Stimulated activated CD4-positive, alpha-beta T cell treated with anti-CD3 and anti-CD28 coated beads, Interleukin-2, amount 100 ng/mL, for 4 hours (primary cell): ENCODE measurements around the gene TYMP.
A peak's percentile ranks its signal among the peaks of the same experiment; 100 is the strongest.

ENCODE experiments used
- DNase-seq: peaks from one replicate; pipeline ENCODE4 v3.0.0-alpha.2; 2020; ENCODE audit warnings: low read depth

Gene TYMP

GRCh38 chr22:50529897-50530579, at the start of gene TYMP:
TSS of gene TYMP (minus strand) at chr22:50530012. CDS start at chr22:50529709, 303 bp downstream.
- DNase-seq, result peak; percentile 71

GRCh38 chr22:50578776-50579310, 49.0 kb upstream of the TYMP start:
- no peak for DNase-seq

GRCh38 chr22:50577987-50578775, 48.4 kb upstream of the TYMP start, which contains the start of gene CPT1B:
TSS of gene CPT1B (minus strand) at chr22:50578427. CDS start at chr22:50577915, 512 bp downstream.
- DNase-seq, result no peak

- no peak for DNase-seq
Measured at GRCh38 chr22:50577697-50577986, 47.8 kb upstream of the TYMP start.

GRCh38 chr22:50576806-50577696, 47.2 kb upstream of the TYMP start:
- no peak for DNase-seq

- DNase-seq, result no peak
Measured at GRCh38 chr22:50576070-50576469, 46.3 kb upstream of the TYMP start.

GRCh38 chr22:50575426-50575941, 45.7 kb upstream of the TYMP start:
- DNase-seq, result no peak

GRCh38 chr22:50574383-50574755, 44.6 kb upstream of the TYMP start:
- DNase-seq, result no peak

GRCh38 chr22:50573491-50574382, 43.9 kb upstream of the TYMP start:
- no peak for DNase-seq

- DNase-seq, result no peak
Measured at GRCh38 chr22:50572965-50573364, 43.2 kb upstream of the TYMP start.

- no peak for DNase-seq
Measured at GRCh38 chr22:50571264-50572175, 41.7 kb upstream of the TYMP start.

GRCh38 chr22:50570861-50571260, 41.0 kb upstream of the TYMP start:
- no peak for DNase-seq

GRCh38 chr22:50569896-50570535, 40.2 kb upstream of the TYMP start:
- DNase-seq, result no peak

- no peak for DNase-seq
Measured at GRCh38 chr22:50569041-50569459, 39.2 kb upstream of the TYMP start.

GRCh38 chr22:50568626-50569025, 38.8 kb upstream of the TYMP start:
- no peak for DNase-seq

GRCh38 chr22:50567721-50568252, 38.0 kb upstream of the TYMP start:
- no peak for DNase-seq

GRCh38 chr22:50564289-50564688, 34.5 kb upstream of the TYMP start:
- DNase-seq, result no peak

- no peak for DNase-seq
Measured at GRCh38 chr22:50563413-50564160, 33.8 kb upstream of the TYMP start.
